ENCODE measurements around the gene COPS2. TPM values are rescaled to one million over a fixed set of nuclear protein-coding genes. Genes with fewer than 3 reads are reported as not detected.

The COPS2 gene
- total and polyA plus RNA-seq, 2 of the 13 experiments (the other 11 are each of a cell fraction or from before 2014, with no cell fraction given) = 37.8 to 66.3 TPM

- no peak for TF ChIP-seq HNRNPLL (IDR thresholded peaks at IDR 0.05; ENCODE audit: low read depth, low read length, poor library complexity, severe bottlenecking)
- TF ChIP-seq SNAPC2 (CRISPR knock-in tag; IDR thresholded peaks at IDR 0.05) = no peak
- no peak for TF ChIP-seq FOXP4 (CRISPR knock-in tag; IDR thresholded peaks at IDR 0.05)
Observed at GRCh38 chr15:49171790-49172189, 16.4 kb upstream of the COPS2 start (continued).

GRCh38 chr15:49169880-49170597 lies 14.6 kb upstream of the COPS2 start, which contains the start of gene GALK2:
Gene GALK2 (plus strand): TSS chr15:49170247. CDS start chr15:49170323, 76 bp downstream.
- POLR2A ChIA-PET = interaction anchor here (0.7 to 3.1 kb wide), 10 partner anchors 8 to 1253 kb away, joined by 3 to 40 read pairs (median 4); partner anchors contain the start of genes CEP152, COPS2 and SECISBP2L
- no TSS peak for BruUV-seq (replicated peaks)
- FAIRE-seq (peak; percentile 80), ATAC-seq (peak; percentile 100), DNase-seq (ENCODE audit: low spot score) (peak; percentile 84)
- Histone ChIP-seq H3K9me3 (ENCODE audit: low read length) (no peaks in the 10 kb centered on the region), H3K27me3 (ENCODE audit: control insufficient read depth in 1 of 2, insufficient read depth in 2 of 2, low read length in 2 of 2) (no peaks in the 10 kb centered on the region), H3K36me3 (replicated peaks in 1 of 2; ENCODE audit: control insufficient read depth in 1 of 2, insufficient read depth in 2 of 2, low read length in 2 of 2) (no peaks in the 10 kb centered on the region), H3K4me1 (ENCODE audit: insufficient read depth, low read length) (peaks cover 21% of the 10 kb centered on the region), H4K20me1 (ENCODE audit: insufficient read depth, low read length) (no peaks in the 10 kb centered on the region), H3K4me2 (ENCODE audit: low read depth, low read length) (peak within 1 kb of the TSS; percentile 71), H3K79me2 (ENCODE audit: insufficient read depth, low read length) (peaks cover 15% of the 10 kb centered on the region), H3K27ac (ENCODE audit: extremely low read length, insufficient read depth, low read length) (peak within 1 kb of the TSS; percentile 79), H3K9ac (ENCODE audit: insufficient read depth, low read depth, low read length) (peak within 1 kb of the TSS; percentile 75), H2AFZ (ENCODE audit: low read length) (peak within 1 kb of the TSS; percentile 28), H3K4me3 (replicated peaks in 1 of 3; ENCODE audit: insufficient read depth in 1 of 3, low read depth in 2 of 3, low read length in 3 of 3) (peak within 1 kb of the TSS; percentile 72 to 77 (median 74))
- in situ Hi-C loops (cut with HindIII; ENCODE audit: extremely low pct_ligation_motif_present, low pct_unique_long_range_greater_than_20kb) (no loop called here), intact Hi-C loops (cut with micrococcal nuclease; ENCODE audit: unreplicated experiment) (loop anchor here (2.0 kb wide), 1 partner anchor 15 kb away; the partner anchor contains the start of gene COPS2)
- 12% methylated on average over 26 of the region's 30 CpGs for WGBS (ENCODE audit: low lambda C conversion rate)
- CTCF ChIA-PET (ENCODE audit: low intra/inter-chr PET ratio, low total read pairs) = no interaction called here
- TF ChIP-seq ZNF776 (CRISPR knock-in tag; IDR thresholded peaks at IDR 0.05) (no peak), MAFK (conservative IDR thresholded peaks at IDR 0.05 in 1 of 2, IDR thresholded peaks at IDR 0.05 in 1 of 2; ENCODE audit: low read length in 2 of 2) (peak; percentile 15 to 22; a peak in 1 of 4 replicates), ZBTB8A (CRISPR knock-in tag; IDR thresholded peaks at IDR 0.05; ENCODE audit: borderline replicate concordance, low read depth) (0 out of 2 replicates have a peak, but pooled peaks have one; percentile 78), NFATC3 (CRISPR knock-in tag; IDR thresholded peaks at IDR 0.05) (no peak), CCAR2 (optimal IDR thresholded peaks at IDR 0.05; ENCODE audit: low read depth, low read length) (no peak), ZNF350 (CRISPR knock-in tag; IDR thresholded peaks at IDR 0.05; ENCODE audit: borderline replicate concordance, low read depth) (peak; percentile 79; the same call in 1 of the 2 replicates), PHF21A (CRISPR knock-in tag; IDR thresholded peaks at IDR 0.05) (peak; percentile 51; the same call in 1 of the 2 replicates), MED13 (CRISPR knock-in tag; IDR thresholded peaks at IDR 0.05) (no peak), NFIB (CRISPR knock-in tag; IDR thresholded peaks at IDR 0.05; ENCODE audit: borderline replicate concordance) (no peak), GFI1 (CRISPR knock-in tag; IDR thresholded peaks at IDR 0.05; ENCODE audit: borderline replicate concordance) (peak; percentile 73), SMAD1 (CRISPR knock-in tag; IDR thresholded peaks at IDR 0.05; ENCODE audit: borderline replicate concordance, low read depth) (no peak), ATF2 (CRISPR knock-in tag; IDR thresholded peaks at IDR 0.05) (peak; percentile 69), ZNF430 (CRISPR knock-in tag; IDR thresholded peaks at IDR 0.05) (0 out of 2 replicates have a peak, but pooled peaks have one; percentile 36), KDM5B (CRISPR knock-in tag; IDR thresholded peaks at IDR 0.05; ENCODE audit: borderline replicate concordance) (peak; percentile 90; the same call in 1 of the 2 replicates), ZNF616 (CRISPR knock-in tag; IDR thresholded peaks at IDR 0.05; ENCODE audit: low read depth) (0 out of 2 replicates have a peak, but pooled peaks have one; percentile 74), DRAP1 (CRISPR knock-in tag; IDR thresholded peaks at IDR 0.05) (peak; percentile 67)

All from HepG2 (cell line).